HCT116 (cell line): ENCODE measurements around the gene CTBS.
A peak's percentile ranks its signal among the peaks of the same experiment; 100 is the strongest.

Experiments used
- ATF3 ChIP-seq: IDR thresholded peaks from 2 replicates; pipeline ENCODE4 v1.6.1; 2012
- CTCF ChIP-seq, 3 experiments: fragments of 200-600 bp in 1 of 3; sonication (generic) in 1 of 3; IDR thresholded peaks in 2 of 3; conservative IDR thresholded peaks in 1 of 3; 2 replicates each; pipeline ENCODE4 v1.5.1; 2012 to 2017; ENCODE audit warnings: low read depth in 2 of 3, low read length in 2 of 3, antibody characterized with exemption in 1 of 3, borderline replicate concordance in 1 of 3, control low read depth in 1 of 3, mild to moderate bottlenecking in 1 of 3, mixed read lengths in 1 of 3, mixed run types in 1 of 3, moderate library complexity in 1 of 3; ENCODE audit not compliant: insufficient read depth in 1 of 3
- ELF1 ChIP-seq: IDR thresholded peaks from 2 replicates; pipeline ENCODE4 v1.6.1; 2012; ENCODE audit warnings: low read depth, borderline replicate concordance
- EZH2 ChIP-seq: fragments of 200-600 bp; sonication (generic); IDR thresholded peaks from 2 replicates; pipeline ENCODE4 v1.6.1; 2017; ENCODE audit warnings: antibody characterized with exemption, mixed run types
- FOSL1 ChIP-seq: IDR thresholded peaks from 2 replicates; pipeline ENCODE4 v1.6.1; 2012; ENCODE audit warnings: low read depth
- MAX ChIP-seq: IDR thresholded peaks from 2 replicates; pipeline ENCODE4 v1.6.1; 2012
- POLR2A ChIP-seq: IDR thresholded peaks from 2 replicates; pipeline ENCODE4 v1.7.0; 2011; ENCODE audit warnings: borderline replicate concordance; ENCODE audit not compliant: insufficient read depth, insufficient read length; ENCODE audit errors: extremely low read depth
- RAD21 ChIP-seq: IDR thresholded peaks from 2 replicates; pipeline ENCODE4 v1.6.1; 2012; ENCODE audit warnings: low read depth, mild to moderate bottlenecking
- REST ChIP-seq: IDR thresholded peaks from 2 replicates; pipeline ENCODE4 v1.6.1; 2012; ENCODE audit warnings: low read depth
- ZFX ChIP-seq: fragments of 450-650 bp; IDR thresholded peaks from 2 replicates; pipeline ENCODE4 v1.6.1; 2017
- ZNF274 ChIP-seq: fragments of 200-500 bp; sonication (Bioruptor generic); IDR thresholded peaks from 2 replicates; pipeline ENCODE4 v1.6.1; 2014; ENCODE audit warnings: mild to moderate bottlenecking, low read depth, low read length, inconsistent platforms

- TF ChIP-seq MAX (no peak), CTCF (IDR thresholded peaks at IDR 0.05 in 2 of 3, conservative IDR thresholded peaks at IDR 0.05 in 1 of 3; ENCODE audit: borderline replicate concordance in 1 of 3, insufficient read depth in 1 of 3, low read depth in 2 of 3, low read length in 2 of 3) (no peak), EZH2 (no peak), REST (no peak), POLR2A (no peak), RAD21 (no peak), ELF1 (no peak), FOSL1 (peak; percentile 47), ATF3 (no peak), ZFX (no peak), ZNF274 (no peak)
These were observed 3.1 kb downstream of the CTBS start for GRCh38 chr1:84571150-84571535.
